T-cell (primary cell): ENCODE measurements around the gene MYLIP. TPM values are rescaled to one million over a fixed set of nuclear protein-coding genes. Genes with fewer than 3 reads are reported as not detected.

ENCODE experiments used
- ATAC-seq, 4 experiments: fragments of 200-7000 bp in 3 of 4; fragments of 150-1000 bp in 1 of 4; cut with Tn5 transposase; replicated peaks in 1 of 4; 1 replicate in 3 of 4; 2 replicates in 1 of 4; pipeline ENCODE4 v1.10.0; 2021; ENCODE audit warnings: moderate library complexity in 3 of 4, mild to moderate bottlenecking in 2 of 4, moderate number of reproducible peaks in 1 of 4
- CTCF ChIA-PET, 2 donors: fragments of 300-600 bp; sonication (Branson Sonifier 250); formaldehyde crosslinking; loops; one replicate each; lab custom pipeline; 2022; ENCODE audit warnings: antibody characterized with exemption in 2 of 2; lab: Charles Lee
- POLR2A ChIA-PET, 2 donors: fragments of 300-600 bp; sonication (Branson Sonifier 250); formaldehyde crosslinking; loops; one replicate each; lab custom pipeline; 2022; ENCODE audit warnings: antibody characterized with exemption in 2 of 2; lab: Charles Lee
- DNase-seq, 35 experiments: peaks; one replicate each; pipeline versions ENCODE4 v3.0.0 to v3.0.0-alpha.2; 2013 to 2023
- H3K27ac ChIP-seq: one replicate; pipeline ENCODE4 v1.5.1; 2013; ENCODE audit warnings: low read length
- H3K27me3 ChIP-seq, 2 experiments: replicated peaks in 1 of 2; 1 replicate in 1 of 2; 2 replicates in 1 of 2; pipeline versions ENCODE4 v1.6.1 to v1.7.0; 2013; ENCODE audit warnings: low read length in 1 of 2, mixed read lengths in 1 of 2; ENCODE audit not compliant: control insufficient read depth in 2 of 2, insufficient read depth in 2 of 2; ENCODE audit errors: extremely low read depth in 1 of 2
- H3K36me3 ChIP-seq, 2 donors: 1 replicate in 1 of 2; 2 replicates in 1 of 2; pipeline versions ENCODE4 v1.6.1 to v1.7.0; 2013; ENCODE audit warnings: low read length in 1 of 2; ENCODE audit not compliant: control insufficient read depth in 2 of 2, insufficient read depth in 1 of 2; ENCODE audit errors: extremely low read depth in 1 of 2
- H3K4me1 ChIP-seq, 2 experiments: 1 replicate in 1 of 2; 2 replicates in 1 of 2; pipeline versions ENCODE4 v1.6.1 to v1.7.0; 2013; ENCODE audit warnings: low read length in 2 of 2, mixed read lengths in 1 of 2; ENCODE audit not compliant: insufficient read depth in 2 of 2, control insufficient read depth in 1 of 2; ENCODE audit errors: extremely low read depth in 1 of 2
- H3K4me3 ChIP-seq, 2 donors: 1 replicate in 1 of 2; 2 replicates in 1 of 2; pipeline versions ENCODE4 v1.5.1 to v1.7.0; 2013; ENCODE audit warnings: mild to moderate bottlenecking in 2 of 2, low read length in 1 of 2, moderate library complexity in 1 of 2; ENCODE audit not compliant: control insufficient read depth in 1 of 2; ENCODE audit errors: extremely low read depth in 1 of 2
- H3K9me3 ChIP-seq: 2 replicates; pipeline ENCODE4 v1.7.0; 2013
- H3K27ac Mint-ChIP-seq, 2 donors: one replicate each; pipeline ENCODE4 v1.8.0; 2020 to 2021; ENCODE audit warnings: mild to moderate bottlenecking in 2 of 2, mixed read lengths in 2 of 2
- H3K27me3 Mint-ChIP-seq, 2 donors: one replicate each; pipeline ENCODE4 v1.8.0; 2021 to 2022; ENCODE audit warnings: mixed read lengths in 2 of 2
- H3K36me3 Mint-ChIP-seq: one replicate; pipeline ENCODE4 v1.8.0; 2021; ENCODE audit warnings: mixed read lengths
- H3K4me1 Mint-ChIP-seq, 3 donors: one replicate each; pipeline ENCODE4 v1.8.0; 2020 to 2022; ENCODE audit warnings: mixed read lengths in 3 of 3, mild to moderate bottlenecking in 1 of 3
- H3K4me3 Mint-ChIP-seq, 3 donors: one replicate each; pipeline ENCODE4 v1.8.0; 2020 to 2022; ENCODE audit warnings: mild to moderate bottlenecking in 3 of 3, mixed read lengths in 3 of 3, moderate library complexity in 3 of 3
- H3K9me3 Mint-ChIP-seq, 3 donors: one replicate each; pipeline ENCODE4 v1.8.0; 2020 to 2022; ENCODE audit warnings: mixed read lengths in 3 of 3
- WGBS: methylation state at CpG from one replicate; pipeline ENCODE4 v1.1.5; 2013; ENCODE audit warnings: missing lambda C conversion rate; ENCODE audit not compliant: insufficient coverage; 5-methylcytosine and 5-hydroxymethylcytosine counted together
- total RNA-seq, 35 experiments: library from RNA in 6 of 35; stranded (reverse) in 6 of 35; fragments of 120-200 nt in 1 of 35; gene quantifications; one replicate each; pipeline versions ENCODE4 v1.2.1 to v1.2.4 and lab custom pipeline; 2013 to 2026

MYLIP gene
- total RNA-seq (100 to 1,000 TPM in 2 of 5 donors, 10 to 100 TPM in 3; 18.4 to 210 (median 19.9) TPM), total RNA-seq (lab: John Stamatoyannopoulos, UW) (8.2 to 434 (median 83.5) reads per million in 29 experiments)
- 51.1 TPM for total RNA-seq (2013)

GRCh38 chr6:16128759-16129622 lies at the start of gene MYLIP:
TSS of gene MYLIP (plus strand) at chr6:16129086. CDS start at chr6:16129323, 237 bp downstream.
- no peaks in the 10 kb centered on the region for H3K9me3 ChIP-seq
- peaks cover 13 to 34% of the 10 kb centered on the region in 2 experiments for H3K4me1 ChIP-seq
- POLR2A ChIA-PET = interaction anchor here (0.6 to 2.0 kb wide), 22 partner anchors 9 to 1672 kb away, joined by 3 to 26 read pairs (median 4); partner anchors contain the start of genes ATXN1 (in 1 of the 2) and JARID2 (in 1 of the 2)
- H3K9me3 Mint-ChIP-seq = no peaks in the 10 kb centered on the region
- peak within 1 kb of the TSS; percentile 87 to 93 for H3K4me3 ChIP-seq
- H3K27me3 Mint-ChIP-seq = peaks cover 3% of the 10 kb centered on the region in 2 donors
- H3K27ac ChIP-seq = peak within 1 kb of the TSS; percentile 93
- peaks cover 31 to 49% (median 38%) of the 10 kb centered on the region in 3 donors for H3K4me1 Mint-ChIP-seq
- peaks cover 0 to 12% of the 10 kb centered on the region in 2 experiments for H3K27me3 ChIP-seq
- under 1% methylated on average over 77 of the region's 95 CpGs for WGBS
- CTCF ChIA-PET = interaction anchor here (0.7 to 2.8 kb wide), 11 partner anchors 8 to 1972 kb away, joined by 3 to 18 read pairs (median 4); no protein-coding TSS in a partner anchor
- H3K4me3 Mint-ChIP-seq = peak within 1 kb of the TSS; percentile 91 to 94 (median 93)
- ATAC-seq (peak; percentile 80 to 89 (median 89)), DNase-seq (peak; percentile 91 to 99 (median 97))
- H3K27ac Mint-ChIP-seq = peak within 1 kb of the TSS; percentile 85 to 88
- H3K36me3 ChIP-seq = peaks cover 0 to 19% of the 10 kb centered on the region in 2 donors
- H3K36me3 Mint-ChIP-seq = peaks cover 7% of the 10 kb centered on the region

GRCh38 chr6:16079354-16079753 lies 49.5 kb upstream of the MYLIP start:
- ChIA-PET CTCF (no interaction called here), POLR2A (no interaction called here)
- H3K4me3 ChIP-seq = no peak overlapping the region
- peaks cover 2 to 8% of the 10 kb centered on the region in 2 donors for H3K27me3 Mint-ChIP-seq
- no peaks in the 10 kb centered on the region for H3K9me3 Mint-ChIP-seq
- H3K9me3 ChIP-seq = no peaks in the 10 kb centered on the region
- H3K36me3 Mint-ChIP-seq = no peaks in the 10 kb centered on the region
- H3K36me3 ChIP-seq = no peaks in the 10 kb centered on the region
- H3K27ac Mint-ChIP-seq = no peak overlapping the region
- no peaks in the 10 kb centered on the region for H3K4me1 ChIP-seq
- no peak overlapping the region for H3K4me3 Mint-ChIP-seq
- ATAC-seq = no peak
- no peaks in the 10 kb centered on the region for H3K27me3 ChIP-seq
- no peaks in the 10 kb centered on the region for H3K4me1 Mint-ChIP-seq
- WGBS = 100% methylated on average over 1 of the region's 1 CpG
- H3K27ac ChIP-seq = no peak overlapping the region
- no peak for DNase-seq

- DNase-seq (no peak), ATAC-seq (no peak)
- no peak overlapping the region for H3K27ac ChIP-seq
- WGBS = no CpG with 5 or more reads among the region's 1 CpG
- Mint-ChIP-seq H3K9me3 (no peaks in the 10 kb centered on the region), H3K27ac (no peak overlapping the region), H3K36me3 (no peaks in the 10 kb centered on the region), H3K27me3 (peaks cover 2 to 8% of the 10 kb centered on the region in 2 donors), H3K4me1 (no peaks in the 10 kb centered on the region), H3K4me3 (no peak overlapping the region)
- H3K27me3 ChIP-seq = no peaks in the 10 kb centered on the region
- no peaks in the 10 kb centered on the region for H3K4me1 ChIP-seq
- no peaks in the 10 kb centered on the region for H3K36me3 ChIP-seq
- no peak overlapping the region for H3K4me3 ChIP-seq
- ChIA-PET POLR2A (no interaction called here), CTCF (no interaction called here)
- H3K9me3 ChIP-seq = no peaks in the 10 kb centered on the region
These were observed 48.7 kb upstream of the MYLIP start for GRCh38 chr6:16080204-16080603.

- Mint-ChIP-seq H3K4me3 (no peak overlapping the region), H3K27ac (no peak overlapping the region), H3K36me3 (no peaks in the 10 kb centered on the region), H3K9me3 (no peaks in the 10 kb centered on the region), H3K27me3 (peaks cover 2 to 8% of the 10 kb centered on the region in 2 donors), H3K4me1 (no peaks in the 10 kb centered on the region)
- no peak for DNase-seq
- no peak overlapping the region for H3K27ac ChIP-seq
- no peaks in the 10 kb centered on the region for H3K36me3 ChIP-seq
- no peaks in the 10 kb centered on the region for H3K9me3 ChIP-seq
- POLR2A ChIA-PET = no interaction called here
- no peak for ATAC-seq
- 100% methylated on average over 2 of the region's 4 CpGs for WGBS
- no peak overlapping the region for H3K4me3 ChIP-seq
- CTCF ChIA-PET = no interaction called here
- H3K27me3 ChIP-seq = no peaks in the 10 kb centered on the region
- H3K4me1 ChIP-seq = no peaks in the 10 kb centered on the region
These were observed 47.6 kb upstream of the MYLIP start for GRCh38 chr6:16081326-16081725.

- no peaks in the 10 kb centered on the region for H3K36me3 ChIP-seq
- H3K9me3 ChIP-seq = no peaks in the 10 kb centered on the region
- ATAC-seq (no peak), DNase-seq (no peak)
- no peak overlapping the region for H3K27ac ChIP-seq
- POLR2A ChIA-PET = no interaction called here
- no peak overlapping the region for H3K4me3 Mint-ChIP-seq
- H3K27me3 ChIP-seq = peaks cover 0 to 3% of the 10 kb centered on the region in 2 experiments
- H3K4me1 Mint-ChIP-seq = no peaks in the 10 kb centered on the region
- CTCF ChIA-PET = no interaction called here
- WGBS = no CpG with 5 or more reads among the region's 1 CpG
- H3K9me3 Mint-ChIP-seq = no peaks in the 10 kb centered on the region
- no peaks in the 10 kb centered on the region for H3K36me3 Mint-ChIP-seq
- H3K4me1 ChIP-seq = no peaks in the 10 kb centered on the region
- no peak overlapping the region for H3K27ac Mint-ChIP-seq
- peaks cover 2 to 8% of the 10 kb centered on the region in 2 donors for H3K27me3 Mint-ChIP-seq
- no peak overlapping the region for H3K4me3 ChIP-seq
These were observed 46.5 kb upstream of the MYLIP start for GRCh38 chr6:16082361-16082760.

DNA sequence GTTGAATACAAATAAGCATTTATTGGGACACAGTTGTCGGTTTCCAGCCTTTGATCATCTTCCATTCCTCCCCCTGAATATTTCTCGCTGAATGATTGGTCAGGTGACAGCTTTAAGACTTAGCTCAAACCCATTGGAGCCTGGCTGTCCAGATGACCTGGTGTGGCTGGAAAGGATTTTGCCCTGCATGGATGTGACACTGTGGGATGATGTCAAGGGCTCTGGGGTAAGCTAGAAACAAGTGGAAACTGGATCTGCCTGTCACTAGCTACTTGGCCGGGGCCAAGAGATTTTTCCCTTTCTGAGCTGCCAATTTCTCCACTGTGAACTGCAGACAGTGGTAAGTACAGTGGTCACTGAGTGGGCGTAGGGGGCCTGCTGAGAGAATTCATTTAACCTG lies 41.9 kb upstream of the MYLIP start:
- DNase-seq (no peak), ATAC-seq (no peak)
- ChIA-PET CTCF (no interaction called here), POLR2A (no interaction called here)
- Mint-ChIP-seq H3K9me3 (no peaks in the 10 kb centered on the region), H3K27ac (no peak overlapping the region), H3K36me3 (peaks cover 2% of the 10 kb centered on the region), H3K4me1 (no peaks in the 10 kb centered on the region), H3K27me3 (peaks cover 4% of the 10 kb centered on the region in 2 donors), H3K4me3 (no peak overlapping the region)
- H3K27me3 ChIP-seq = peaks cover 0 to 3% of the 10 kb centered on the region in 2 experiments
- no peaks in the 10 kb centered on the region for H3K9me3 ChIP-seq
- no peaks in the 10 kb centered on the region for H3K36me3 ChIP-seq
- H3K27ac ChIP-seq = no peak overlapping the region
- H3K4me3 ChIP-seq = no peak overlapping the region
- 74% methylated on average over 2 of the region's 4 CpGs for WGBS
- no peaks in the 10 kb centered on the region for H3K4me1 ChIP-seq
